BLaER1 (cell line): ENCODE measurements around the gene SUGT1.

Experiments used
- H3K27ac ChIP-seq: shearing (Covaris generic); formaldehyde crosslinking; 2 replicates; pipeline ENCODE4 v1.8.1; 2022
- H3K27me3 ChIP-seq: shearing (Covaris generic); formaldehyde crosslinking; 2 replicates; pipeline ENCODE4 v1.8.1; 2022
- H3K36me3 ChIP-seq: shearing (Covaris generic); formaldehyde crosslinking; 2 replicates; pipeline ENCODE4 v1.8.1; 2022
- H3K4me1 ChIP-seq: shearing (Covaris generic); formaldehyde crosslinking; 2 replicates; pipeline ENCODE4 v1.8.1; 2022
- H3K4me2 ChIP-seq: shearing (Covaris generic); formaldehyde crosslinking; 2 replicates; pipeline ENCODE4 v1.8.1; 2022
- H3K4me3 ChIP-seq: shearing (Covaris generic); formaldehyde crosslinking; 2 replicates; pipeline ENCODE4 v1.8.1; 2022
- H3K9ac ChIP-seq: shearing (Covaris generic); formaldehyde crosslinking; 2 replicates; pipeline ENCODE4 v1.8.1; 2022
- H3K9me3 ChIP-seq: shearing (Covaris generic); formaldehyde crosslinking; 2 replicates; pipeline ENCODE4 v1.8.1; 2022
- H4K20me1 ChIP-seq: shearing (Covaris generic); formaldehyde crosslinking; 2 replicates; pipeline ENCODE4 v1.8.1; 2022
- Cebpa-rat ChIP-seq: shearing (Covaris generic); IDR thresholded peaks from 2 replicates; pipeline ENCODE4 v1.8.1; 2022

The SUGT1 gene

GRCh38 chr13:52744842-52745375, 92.3 kb downstream of the SUGT1 start:
- H3K27me3 ChIP-seq: peaks cover 13% of the 10 kb centered on the region
- H3K36me3 ChIP-seq: no peaks in the 10 kb centered on the region
- H3K4me2 ChIP-seq: no peak overlapping the region
- no peak for TF ChIP-seq Cebpa-rat
- no peaks in the 10 kb centered on the region for H4K20me1 ChIP-seq
- no peak overlapping the region for H3K9ac ChIP-seq
- H3K9me3 ChIP-seq: peaks cover 3% of the 10 kb centered on the region
- H3K27ac ChIP-seq: no peak overlapping the region
- H3K4me1 ChIP-seq: no peaks in the 10 kb centered on the region
- H3K4me3 ChIP-seq: no peak overlapping the region

- H3K9ac ChIP-seq: no peak overlapping the region
- no peak overlapping the region for H3K4me3 ChIP-seq
- no peaks in the 10 kb centered on the region; the same call in 1 of the 2 replicates for H3K9me3 ChIP-seq
- H3K4me1 ChIP-seq: no peaks in the 10 kb centered on the region
- no peak overlapping the region for H3K4me2 ChIP-seq
- no peak overlapping the region for H3K27ac ChIP-seq
- TF ChIP-seq Cebpa-rat: no peak
- peaks cover 1% of the 10 kb centered on the region; the same call in 1 of the 2 replicates for H3K27me3 ChIP-seq
- H4K20me1 ChIP-seq: no peaks in the 10 kb centered on the region
- H3K36me3 ChIP-seq: no peaks in the 10 kb centered on the region
Observed at GRCh38 chr13:52746141-52746540, 93.5 kb downstream of the SUGT1 start.

GRCh38 chr13:52749419-52749818, 96.8 kb downstream of the SUGT1 start:
- Histone ChIP-seq H3K9ac (no peak overlapping the region), H3K27ac (no peak overlapping the region), H3K4me1 (no peaks in the 10 kb centered on the region), H4K20me1 (no peaks in the 10 kb centered on the region), H3K4me3 (no peak overlapping the region), H3K9me3 (no peaks in the 10 kb centered on the region), H3K27me3 (no peaks in the 10 kb centered on the region), H3K36me3 (no peaks in the 10 kb centered on the region), H3K4me2 (no peak overlapping the region)
- no peak for TF ChIP-seq Cebpa-rat
